Activated naive CD4-positive, alpha-beta T cell treated with anti-CD3 and anti-CD28 coated beads, Interleukin-2, amount 50 U/mL, for 16 hours (primary cell): Measurements from ENCODE around the gene MLH3.
"Not testable (repeated sequence)": the region's sequence is repeated elsewhere in the genome, so short reads cannot be mapped to it uniquely, and the experiment has no call there.

ENCODE experiments used
- DNase-seq: peaks from one replicate; pipeline ENCODE4 v3.0.0-alpha.2; 2020

MLH3 gene

DNA sequence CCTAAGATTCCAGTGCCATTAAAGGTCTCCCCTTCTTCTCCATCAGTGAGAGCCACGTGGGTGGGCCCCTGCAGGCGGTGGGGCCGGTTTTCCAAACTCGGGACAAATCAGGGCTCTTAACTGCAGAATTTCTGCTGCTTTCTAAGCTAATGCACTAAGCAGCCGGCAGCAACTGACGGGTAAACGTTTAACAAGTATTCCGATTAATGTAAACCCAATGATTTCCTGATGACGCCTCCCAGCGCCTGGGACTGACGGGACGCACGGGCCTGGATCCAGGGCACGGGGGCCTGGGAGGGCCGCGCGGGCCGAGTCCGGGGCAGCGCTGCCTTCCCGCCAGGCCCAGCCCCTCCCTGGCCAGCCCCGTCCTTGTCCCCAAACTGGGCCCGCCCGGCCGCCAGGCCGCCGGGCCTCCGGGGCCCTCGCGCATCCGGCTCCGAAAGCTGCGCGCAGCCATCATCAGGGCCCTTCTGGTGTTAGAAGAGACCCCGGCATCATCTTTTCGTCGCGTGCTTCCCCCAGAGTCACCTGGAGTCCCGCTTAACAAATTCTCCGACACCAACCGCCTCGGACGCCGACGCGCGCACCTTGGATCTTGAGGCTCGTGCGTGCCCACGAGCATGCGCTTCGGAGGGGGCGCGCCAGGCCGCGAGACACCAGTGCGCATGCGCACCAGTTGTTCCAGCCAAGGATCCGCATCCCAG is at the start of gene MLH3:
Gene MLH3, minus strand, starts transcription at position 616 of the 704 bp plus-strand sequence. CDS start 1,812 bp downstream, outside the sequence.
- peak; percentile 80 for DNase-seq

DNA sequence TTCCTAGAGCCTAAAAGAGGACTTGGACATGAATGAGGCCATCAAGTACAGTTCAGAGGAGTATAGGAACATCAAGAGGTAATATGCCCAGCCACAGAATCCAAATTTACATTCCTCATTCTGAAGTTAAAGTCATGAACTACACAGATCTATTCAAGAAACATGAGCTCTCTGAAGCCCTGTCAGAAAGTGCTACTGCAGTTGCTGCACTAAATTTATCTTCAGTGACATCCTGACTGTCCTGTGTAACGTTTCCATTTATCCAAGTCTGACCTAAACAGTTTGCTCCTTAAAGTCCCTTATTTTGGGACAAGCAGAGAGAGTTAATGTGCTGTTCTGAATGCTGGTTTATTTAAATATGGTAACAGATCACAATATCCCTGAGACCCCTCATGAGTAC is 47.4 kb upstream of the MLH3 start:
- DNase-seq = no peak

DNA sequence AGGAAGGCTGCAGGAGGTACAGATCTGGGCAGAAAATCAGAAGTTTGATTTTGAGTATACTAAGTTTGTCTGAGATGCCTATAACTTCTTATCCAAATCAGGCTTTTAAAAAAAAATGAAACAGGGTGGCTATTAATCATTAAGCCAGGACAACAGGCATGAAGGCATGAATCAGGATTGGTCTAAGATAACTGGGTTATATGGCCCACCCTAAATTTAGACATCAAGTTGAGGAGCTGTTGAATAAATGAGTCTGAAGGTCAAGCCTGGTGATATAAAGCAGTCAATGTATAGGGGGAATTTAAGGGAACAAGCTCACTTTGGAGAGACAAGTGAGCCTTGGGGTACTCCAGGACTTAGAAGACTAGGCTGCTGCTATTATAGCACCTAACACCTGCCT is 46.9 kb upstream of the MLH3 start:
- no peak for DNase-seq

DNA sequence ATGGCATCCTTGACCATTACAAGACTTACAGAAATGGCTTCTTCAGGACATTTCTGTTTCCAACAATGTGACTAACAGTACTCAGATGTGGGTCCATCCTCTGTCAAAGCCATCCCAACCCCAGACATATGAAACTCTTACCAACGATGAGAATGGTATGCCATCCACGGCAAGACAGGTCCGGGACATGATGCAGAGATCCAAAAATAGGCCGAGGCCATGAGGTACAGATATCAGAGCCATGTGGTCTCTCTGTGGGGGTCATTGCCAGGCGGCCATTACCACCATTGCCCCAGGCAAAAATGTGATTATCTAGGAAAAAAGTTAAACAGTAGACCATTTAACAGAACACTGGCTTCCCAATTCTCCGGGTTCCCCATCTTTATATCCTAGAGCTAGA is 45.7 kb upstream of the MLH3 start:
- no peak for DNase-seq

DNA sequence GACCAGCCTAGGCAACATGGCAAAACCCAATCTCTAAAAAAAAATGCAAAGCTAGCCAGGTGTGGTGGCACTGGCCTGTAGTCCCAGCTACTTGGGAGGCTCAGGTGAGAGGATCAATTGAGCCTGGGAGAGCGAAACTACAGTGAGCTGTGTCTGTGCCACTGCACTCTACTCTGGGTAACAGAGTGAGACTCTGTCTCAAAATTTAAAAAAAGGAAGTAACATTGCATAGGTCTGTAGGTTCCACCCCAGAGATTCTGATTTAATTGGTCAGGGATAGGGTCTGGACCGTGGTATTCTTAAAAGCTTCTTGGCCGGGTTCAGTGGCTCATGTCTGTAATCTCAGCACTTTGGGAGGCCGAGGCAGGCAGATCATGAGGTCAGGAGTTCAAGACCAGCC is 44.4 kb upstream of the MLH3 start:
- DNase-seq = no peak

DNA sequence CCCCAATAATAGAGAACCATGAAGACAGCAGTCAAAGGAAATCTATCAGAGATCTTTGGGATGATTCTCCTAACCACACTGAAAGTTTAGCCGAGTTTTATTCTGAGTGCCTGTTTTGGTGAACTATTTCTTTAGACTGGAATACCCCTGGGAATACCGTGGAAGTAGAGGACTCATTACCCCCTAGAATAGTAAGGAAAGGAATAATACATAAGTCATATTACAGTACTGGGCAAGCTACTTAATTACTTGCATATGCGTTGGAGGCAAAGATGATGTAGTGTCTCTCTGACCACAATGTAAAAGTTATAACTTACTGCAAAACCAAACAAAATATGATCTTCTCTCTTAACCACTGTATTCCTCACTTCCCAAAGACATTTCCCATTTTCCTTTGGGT is 43.6 kb upstream of the MLH3 start:
- no peak for DNase-seq

DNA sequence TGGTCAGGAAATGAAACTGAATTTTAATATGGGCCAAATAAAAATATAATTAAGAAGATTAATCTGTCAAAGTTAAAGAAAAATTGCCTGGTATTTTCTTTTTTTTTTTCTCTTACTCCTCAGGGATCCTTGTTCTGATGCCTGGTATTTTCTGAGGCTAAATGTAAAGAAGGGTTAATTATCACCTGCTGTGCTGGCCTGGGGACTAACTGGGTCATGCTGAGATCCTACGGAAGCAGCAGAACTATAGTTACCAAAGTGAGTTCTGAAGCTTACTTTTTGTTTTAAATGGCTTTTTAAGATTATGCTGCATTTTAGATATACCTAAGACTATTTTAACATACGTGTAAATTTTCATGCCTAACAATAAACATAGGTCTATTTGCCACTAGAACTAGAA is 41.4 kb upstream of the MLH3 start:
- no peak for DNase-seq

DNA sequence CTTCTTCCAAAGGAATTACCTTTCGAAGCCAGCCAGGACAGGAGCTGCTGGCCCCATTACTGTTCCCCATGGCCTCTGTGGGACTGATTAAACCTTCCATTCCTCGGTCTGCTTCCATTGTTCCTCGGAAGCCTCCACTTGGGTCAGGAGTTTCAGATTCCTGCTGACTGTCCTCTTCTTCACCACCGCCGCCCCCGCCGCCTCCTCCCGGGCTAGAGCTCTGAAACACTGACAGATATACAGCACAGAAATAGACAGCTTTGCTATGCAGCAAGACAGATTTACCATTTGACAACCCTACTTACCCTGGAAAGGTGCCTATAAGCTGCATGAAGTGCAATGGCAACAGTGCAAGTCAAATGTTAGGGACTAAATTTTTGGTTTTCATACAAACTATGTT is 40.0 kb upstream of the MLH3 start:
- DNase-seq = no peak

DNA sequence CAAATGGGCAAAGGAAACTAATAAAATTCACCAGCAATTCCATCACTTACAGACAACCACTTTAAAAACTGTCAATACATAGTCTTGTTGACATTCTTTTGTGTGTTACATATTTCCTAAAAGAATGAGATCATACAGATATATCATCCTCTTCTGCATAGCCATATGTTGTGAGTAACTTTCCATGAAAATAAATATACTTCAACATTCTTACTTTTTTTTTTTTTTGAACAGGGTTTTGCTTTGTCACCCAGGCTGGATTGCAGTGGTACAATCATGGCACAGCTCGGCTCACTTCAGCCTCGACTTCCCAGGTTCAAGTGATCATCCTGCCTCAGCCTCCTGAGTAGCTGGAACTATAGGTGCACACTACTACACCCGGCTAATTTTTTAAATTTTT is 39.1 kb upstream of the MLH3 start:
- no peak for DNase-seq

DNA sequence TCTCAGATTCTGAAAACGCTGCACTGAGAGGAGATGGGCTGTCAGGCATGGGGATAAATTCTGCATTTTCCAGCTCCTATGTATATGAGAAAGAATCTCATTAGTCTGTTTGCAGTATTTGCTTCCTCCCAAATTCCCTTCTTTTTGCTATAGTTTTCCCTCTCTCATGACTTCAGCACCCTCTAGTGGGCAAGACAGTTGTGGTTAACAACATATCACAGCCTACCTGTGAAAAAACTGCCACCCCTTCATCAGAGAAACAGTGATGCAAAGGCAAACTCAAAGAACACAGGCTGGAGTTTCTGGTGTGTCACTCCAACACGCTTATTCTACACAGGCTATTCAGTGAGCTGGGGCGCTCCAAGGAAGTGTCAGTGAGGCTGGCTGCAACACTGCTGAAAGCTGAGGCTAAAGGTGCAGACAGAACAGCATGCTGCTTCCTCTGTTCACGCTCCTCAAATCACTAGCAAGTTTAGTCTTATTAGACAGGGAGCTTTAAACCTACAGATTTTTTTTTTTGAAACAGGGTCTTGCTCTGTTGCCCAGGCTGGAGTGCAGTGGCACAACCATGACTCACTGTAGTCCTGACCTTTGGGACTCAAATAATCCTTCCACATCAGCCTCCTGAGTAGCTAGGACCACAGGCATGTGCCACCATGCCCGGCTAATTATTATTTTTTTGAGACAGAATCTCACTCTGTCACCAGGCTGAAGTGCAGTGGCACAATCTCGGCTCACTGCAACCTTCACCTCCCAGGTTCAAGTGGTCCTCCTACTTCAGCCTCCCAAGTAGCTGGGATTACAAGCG is 37.5 kb upstream of the MLH3 start:
- DNase-seq = no peak

DNA sequence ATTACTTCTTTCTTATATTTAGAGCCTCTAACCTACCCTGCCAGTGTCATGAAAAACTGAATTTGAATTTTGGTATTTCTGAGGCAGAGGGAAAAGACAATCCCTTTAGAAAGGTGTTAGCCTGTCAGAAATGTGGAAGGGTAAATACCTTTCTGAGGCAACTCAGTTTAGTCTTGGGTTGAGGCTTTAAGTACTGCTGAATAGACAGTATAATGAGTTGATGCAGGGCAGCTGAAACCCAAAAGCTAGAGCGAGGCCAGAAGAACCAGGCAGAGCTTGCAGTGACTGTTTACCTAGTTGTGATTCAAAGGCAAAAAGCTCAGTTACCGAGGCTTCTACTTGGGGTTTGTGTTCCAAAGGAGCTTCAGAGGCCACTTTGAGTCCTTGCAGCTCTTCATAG is 36.9 kb upstream of the MLH3 start:
- DNase-seq = no peak

DNA sequence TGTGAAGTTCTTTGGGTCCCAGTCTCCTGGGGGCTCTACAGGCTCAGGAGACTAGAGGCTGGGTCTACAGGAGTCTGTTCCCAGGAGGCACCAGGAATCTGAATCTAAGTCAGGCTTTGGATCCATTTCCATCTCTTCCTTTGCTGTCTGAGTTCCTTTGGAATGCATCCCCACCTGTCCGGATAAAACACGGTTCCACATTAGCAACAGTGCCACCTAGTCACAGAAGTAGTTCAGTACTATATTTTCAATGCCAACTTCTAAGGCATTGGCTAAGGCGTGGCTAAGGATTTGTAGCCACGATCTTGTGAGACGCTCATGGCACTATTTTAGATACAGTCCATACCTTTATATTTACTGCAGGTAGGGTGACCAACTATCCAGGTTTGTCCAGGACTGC is 33.2 kb upstream of the MLH3 start:
- DNase-seq = no peak

DNA sequence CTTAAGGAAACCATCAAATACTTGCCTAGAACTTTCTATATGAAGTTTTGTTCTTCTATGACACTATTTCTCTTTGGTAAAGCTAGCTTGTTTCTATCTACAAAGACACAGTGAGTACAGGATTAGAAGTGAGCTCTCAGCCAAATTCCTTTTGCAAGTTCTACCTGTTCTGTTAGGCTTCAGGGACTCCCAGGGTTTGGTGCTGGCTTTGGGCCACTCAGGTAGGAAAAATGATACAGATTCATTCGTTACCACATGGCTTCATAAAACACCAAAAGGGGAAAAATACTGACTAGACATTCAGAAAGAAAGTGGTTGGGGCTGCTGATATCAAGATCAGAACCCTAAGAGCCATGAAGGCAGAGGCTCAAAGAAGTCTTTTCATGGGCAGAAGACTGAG is 32.0 kb upstream of the MLH3 start:
- DNase-seq = no peak

DNA sequence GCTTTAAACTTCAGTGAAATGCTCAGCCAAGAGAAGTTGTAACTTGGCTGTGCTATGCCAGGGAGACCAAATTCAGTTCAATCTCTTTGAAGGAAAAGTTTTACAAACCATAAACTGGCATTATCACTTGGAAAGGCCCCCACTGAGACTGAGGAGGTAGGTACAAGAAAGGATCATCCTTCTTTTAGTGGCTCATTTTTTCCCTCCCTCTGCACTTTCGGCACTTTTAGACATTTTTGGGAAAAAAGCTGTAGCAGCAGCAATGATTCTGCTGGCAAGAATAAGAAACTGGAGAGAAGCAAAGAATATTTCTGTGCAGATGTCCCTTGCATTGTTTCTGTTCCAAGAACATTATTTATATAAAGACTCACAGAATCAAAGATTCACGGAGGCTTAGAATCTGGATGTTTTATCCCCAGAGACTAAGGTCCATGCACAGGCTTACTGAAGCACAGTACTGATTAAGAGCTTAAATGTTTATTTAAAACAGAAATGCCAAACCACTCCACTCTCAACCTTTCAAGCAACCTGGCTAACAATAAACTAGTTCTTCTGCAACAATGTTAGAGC is 30.5 kb upstream of the MLH3 start:
- no peak for DNase-seq

DNA sequence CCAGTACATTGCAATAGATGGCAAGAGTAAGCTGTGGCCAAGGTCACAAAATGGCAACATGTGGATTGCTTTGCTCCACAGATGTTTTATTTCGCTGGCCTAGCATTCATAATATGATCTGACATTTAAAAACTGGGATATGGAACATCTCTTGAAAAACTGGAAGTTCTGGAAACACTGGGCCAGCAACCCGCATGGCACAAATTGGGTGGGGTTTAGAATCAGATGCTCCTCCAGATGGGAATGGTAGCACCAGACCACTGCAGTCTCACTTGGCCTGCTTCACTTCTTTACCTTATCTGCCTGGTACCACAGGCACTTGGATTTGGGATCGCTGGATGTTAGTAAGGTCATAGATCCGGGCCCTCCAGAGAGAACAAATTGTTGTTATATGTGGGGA is 28.3 kb upstream of the MLH3 start:
- DNase-seq = no peak

DNA sequence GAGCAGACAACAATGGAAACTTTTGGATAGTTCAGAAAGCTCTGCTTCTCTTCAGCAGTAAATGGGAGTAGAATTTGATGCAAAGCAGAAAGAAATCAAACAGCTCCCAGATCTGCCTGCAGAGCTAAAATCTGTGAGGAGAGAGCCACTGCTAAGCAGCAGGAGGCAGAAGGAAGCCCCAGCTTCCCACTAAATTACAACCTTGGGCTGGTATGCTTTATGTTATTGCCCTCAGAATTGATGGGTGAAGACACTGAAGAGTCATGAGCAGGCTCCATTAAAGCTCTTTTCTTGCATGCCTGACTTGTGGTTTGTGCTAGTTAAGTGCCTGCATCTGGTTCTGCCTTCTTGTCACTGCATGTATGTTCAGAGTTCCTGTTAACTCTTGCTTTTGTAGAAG is 26.5 kb upstream of the MLH3 start:
- no peak for DNase-seq

DNA sequence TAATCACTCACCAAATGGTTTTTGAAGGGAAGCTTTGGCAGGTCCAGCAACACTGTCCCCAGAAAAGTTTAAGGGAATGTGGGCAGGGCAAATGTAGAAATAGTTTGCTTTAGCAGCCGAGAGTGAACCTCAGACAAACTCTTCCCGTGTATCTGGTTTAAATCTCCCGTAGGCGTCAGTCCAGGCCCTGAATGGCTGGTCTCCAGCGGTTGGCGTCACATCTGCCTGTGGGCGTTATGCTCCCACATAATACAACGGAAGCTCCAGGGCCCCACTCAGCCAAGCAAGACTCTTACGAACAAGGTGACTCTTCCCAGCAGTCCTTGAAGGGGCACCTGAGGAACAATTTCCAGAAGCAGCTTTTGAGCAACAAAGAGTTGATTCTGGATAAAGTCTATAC is 19.1 kb upstream of the MLH3 start:
- DNase-seq = no peak

DNA sequence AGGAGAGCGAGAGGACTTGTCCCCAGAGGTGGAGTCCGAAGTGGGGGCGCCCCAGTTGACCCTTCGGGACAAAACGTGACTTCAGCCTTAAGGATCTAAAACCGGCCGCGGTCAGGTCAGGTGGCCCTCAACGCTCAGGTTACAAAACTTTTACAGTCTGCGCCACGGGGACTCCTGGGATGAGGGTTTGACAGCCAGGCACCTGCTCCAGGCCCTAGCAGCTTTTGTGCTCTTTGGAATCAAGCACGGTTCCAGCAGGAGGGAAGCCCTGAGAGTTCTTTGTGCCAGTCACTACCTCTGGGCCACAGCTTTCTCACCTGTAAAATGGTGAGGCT is 18.5 kb upstream of the MLH3 start:
- DNase-seq = no peak

DNA sequence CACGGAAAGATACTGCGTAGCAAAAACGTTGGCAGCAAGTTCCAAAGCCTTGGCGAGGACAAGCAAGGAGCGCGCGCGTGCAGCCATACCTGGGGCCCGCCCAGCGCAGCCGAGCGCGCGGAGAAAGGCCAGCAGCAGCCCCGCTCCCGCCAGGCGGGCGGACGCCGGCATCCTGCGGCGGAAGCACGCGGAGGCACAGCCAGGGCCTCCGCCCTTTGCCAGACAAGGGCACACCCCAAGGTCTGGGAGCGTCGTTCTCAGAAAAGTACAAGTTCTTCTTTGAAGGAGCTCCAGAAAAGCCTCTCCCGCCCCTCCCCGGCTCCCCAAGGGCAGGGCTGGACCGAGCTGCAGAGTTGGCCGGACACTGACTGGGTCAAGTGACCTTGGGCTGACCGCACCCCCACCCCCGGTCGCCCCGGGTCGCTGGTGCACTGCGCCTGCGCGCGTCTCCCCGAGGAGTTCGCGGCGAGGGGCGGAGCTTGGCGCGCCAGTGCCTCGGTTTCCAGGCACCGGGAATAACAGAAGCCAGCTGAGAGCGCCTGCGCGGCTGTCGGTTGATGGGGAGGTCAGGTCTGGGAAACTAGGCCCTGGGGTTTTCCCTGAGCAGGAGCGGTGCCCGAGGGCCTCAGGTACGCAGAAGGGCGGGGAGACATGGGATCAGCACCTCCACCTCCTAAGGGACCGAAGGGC is 18.0 kb upstream of the MLH3 start, which contains the start of gene ZC2HC1C:
Gene ZC2HC1C, plus strand, starts transcription at position 521 of the 690 bp plus-strand sequence. CDS start 933 bp downstream, outside the sequence.
- peak; percentile 56 for DNase-seq

DNA sequence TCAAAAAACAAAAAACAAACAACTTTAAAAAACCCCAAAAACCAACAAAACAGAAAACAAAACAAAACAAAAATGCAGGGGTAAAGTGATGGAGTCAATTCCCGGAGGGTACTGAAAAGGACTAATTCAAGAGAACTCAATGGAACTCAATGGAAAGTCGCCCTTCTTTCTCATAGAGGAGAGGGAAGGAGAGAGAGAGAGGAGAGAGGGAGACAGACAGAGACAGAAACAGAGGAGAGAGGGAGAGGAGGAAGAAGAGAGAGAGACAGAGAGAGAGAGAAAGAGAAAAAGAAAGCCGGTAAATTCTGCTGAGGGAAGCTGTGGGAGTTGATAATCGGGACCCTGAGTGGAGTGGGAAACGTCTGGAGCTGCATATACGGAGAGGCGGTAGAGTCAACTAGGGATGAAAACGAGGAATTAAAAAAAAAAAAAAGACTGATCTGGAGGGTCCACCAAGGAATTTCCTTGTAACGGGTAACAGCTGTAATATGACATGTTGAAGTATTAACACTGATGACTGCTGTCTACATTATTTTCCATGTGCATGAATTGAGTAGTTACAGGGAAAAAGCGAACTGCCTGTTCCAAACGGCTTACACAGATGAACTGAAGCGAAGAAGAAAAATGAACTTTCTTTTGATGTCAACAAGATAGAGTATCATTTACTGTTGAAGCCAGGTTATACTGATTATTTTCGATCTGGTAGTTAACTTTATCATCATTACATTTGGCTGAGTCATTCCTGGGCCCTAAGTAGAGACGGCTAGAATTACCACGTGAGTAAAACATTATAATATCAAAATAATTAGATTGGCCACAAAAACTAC is 17.2 kb upstream of the MLH3 start:
- DNase-seq = no peak

DNA sequence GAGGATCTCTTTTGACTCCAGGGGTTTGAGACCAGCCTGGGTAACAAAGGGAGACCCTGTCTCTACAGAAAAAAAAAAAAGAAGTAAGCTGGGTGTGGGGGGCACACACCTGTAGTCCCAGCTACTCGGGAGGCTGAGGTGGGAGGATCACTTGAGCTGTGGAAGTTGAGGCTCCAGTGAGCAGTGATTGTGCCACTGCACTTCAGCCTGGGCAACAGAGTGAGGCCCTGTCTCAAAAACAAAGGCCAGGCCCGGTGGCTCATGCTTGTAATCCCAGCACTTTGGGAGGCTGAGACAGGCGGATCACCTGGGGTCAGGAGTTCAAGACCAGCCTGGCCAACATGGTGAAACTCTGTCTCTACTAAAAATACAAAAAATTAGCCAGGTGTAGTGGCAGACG is 16.5 kb upstream of the MLH3 start:
- DNase-seq = not testable (repeated sequence)

DNA sequence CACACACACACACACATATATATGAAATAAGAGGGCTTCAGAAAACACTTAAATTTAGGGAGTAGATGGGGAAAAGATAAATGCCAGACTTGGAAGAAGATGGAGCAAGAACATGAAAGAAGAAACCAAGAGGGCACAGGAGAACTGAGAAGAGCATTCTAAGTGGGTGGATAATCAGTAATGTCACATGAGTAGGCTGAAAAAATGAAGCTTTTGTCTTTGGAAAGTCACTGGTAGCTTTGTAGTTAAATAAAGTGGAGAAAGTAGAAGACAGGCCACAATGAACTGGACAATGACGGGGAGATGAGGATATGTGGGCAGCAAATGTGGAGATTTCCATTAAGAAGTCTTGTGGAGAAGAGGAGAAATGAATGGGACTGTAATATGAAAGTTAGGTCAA is 15.9 kb upstream of the MLH3 start:
- no peak for DNase-seq

DNA sequence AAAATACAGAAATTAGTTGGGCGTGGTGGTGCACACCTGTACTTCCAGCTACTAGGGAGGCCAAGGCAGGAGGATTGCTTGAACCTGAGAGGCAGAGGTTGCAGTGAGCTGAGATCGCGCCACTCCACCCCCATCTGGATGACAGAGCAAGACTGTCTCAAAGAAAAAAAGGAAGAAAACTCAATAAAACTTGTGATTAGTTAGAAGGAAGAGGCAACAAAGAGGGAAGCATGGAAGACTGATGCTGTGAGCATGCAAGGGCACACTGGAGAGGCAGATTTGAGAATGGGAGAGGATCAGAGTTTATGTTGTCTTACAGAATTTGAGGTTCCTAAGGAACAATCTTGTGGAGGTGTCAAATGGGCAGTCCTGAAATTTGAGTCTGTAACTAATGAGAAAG is 15.4 kb upstream of the MLH3 start:
- DNase-seq = no peak
